Activated T-cell treated with anti-CD3 and anti-CD28 coated beads for 24 hours (primary cell): ENCODE measurements around the gene MOB3C.
"Not testable (repeated sequence)": the region's sequence is repeated elsewhere in the genome, so short reads cannot be mapped to it uniquely, and the experiment has no call there.

ENCODE experiments used
- DNase-seq: peaks from one replicate; pipeline ENCODE4 v3.0.0-alpha.2; 2020; ENCODE audit warnings: low read depth

The MOB3C gene

DNA sequence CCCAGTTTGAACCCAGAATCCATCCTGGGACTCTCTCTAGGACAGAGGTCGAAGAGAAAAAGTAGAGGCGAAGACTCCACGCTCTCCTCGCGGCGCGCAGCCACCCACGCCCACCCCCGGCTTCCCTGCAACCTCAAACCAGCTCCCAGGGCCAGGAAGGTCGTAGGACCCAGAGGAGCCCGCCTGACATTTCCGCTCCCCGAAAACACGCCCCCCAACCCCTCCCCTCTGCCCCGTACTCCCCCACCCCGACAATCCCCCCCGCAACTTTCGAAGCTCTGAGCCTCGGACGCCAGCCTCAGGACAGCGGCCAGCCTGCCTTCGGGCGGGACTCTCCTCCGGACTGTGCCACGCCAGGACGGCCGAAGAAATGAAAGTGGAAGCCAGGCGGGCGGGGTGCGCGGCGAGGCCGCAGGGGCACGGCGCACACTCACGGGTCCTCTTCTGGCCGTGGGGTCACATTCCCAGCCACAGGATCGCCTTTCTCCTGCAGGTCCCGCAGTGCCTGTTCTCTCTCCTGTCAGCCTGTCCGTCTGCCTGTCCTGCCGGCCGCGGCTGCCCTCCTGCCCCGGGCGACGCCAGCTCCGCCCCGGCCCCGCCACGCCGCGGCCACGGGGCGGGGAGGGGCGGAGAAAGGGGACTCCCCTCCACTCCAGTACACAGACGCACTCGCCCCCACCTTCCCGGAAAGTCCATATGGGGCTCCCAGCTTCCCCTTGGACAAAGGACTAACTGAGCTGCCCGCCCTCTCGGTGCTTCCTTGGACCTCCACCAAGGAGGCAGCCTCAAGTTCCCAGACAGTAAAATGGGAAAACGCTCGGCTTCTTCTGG, at the start of gene MOB3C:
Gene MOB3C (minus strand): TSS at position 535 of the 831 bp plus-strand sequence. CDS start 3,490 bp downstream, outside the sequence.
- DNase-seq: peak; percentile 46

DNA sequence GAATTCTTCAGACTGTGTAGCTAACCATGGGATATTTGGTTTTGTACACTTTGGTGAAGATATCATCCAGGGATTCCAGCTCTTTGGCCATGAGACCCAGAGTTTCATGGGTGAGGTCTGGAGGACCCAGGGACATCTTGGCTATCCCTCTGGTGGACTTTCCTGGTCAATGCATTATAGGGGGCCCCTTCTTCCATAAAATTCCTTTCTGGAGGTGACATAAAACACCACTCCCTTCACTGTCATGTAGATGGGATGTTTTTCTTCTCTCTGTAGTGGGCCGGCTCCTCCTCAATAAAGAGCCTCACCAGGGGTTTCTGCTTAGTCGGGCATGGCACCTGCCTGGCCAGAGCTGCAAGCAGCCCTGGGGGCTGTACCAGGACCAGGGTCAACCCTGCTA, 49.4 kb upstream of the MOB3C start:
- DNase-seq: no peak

DNA sequence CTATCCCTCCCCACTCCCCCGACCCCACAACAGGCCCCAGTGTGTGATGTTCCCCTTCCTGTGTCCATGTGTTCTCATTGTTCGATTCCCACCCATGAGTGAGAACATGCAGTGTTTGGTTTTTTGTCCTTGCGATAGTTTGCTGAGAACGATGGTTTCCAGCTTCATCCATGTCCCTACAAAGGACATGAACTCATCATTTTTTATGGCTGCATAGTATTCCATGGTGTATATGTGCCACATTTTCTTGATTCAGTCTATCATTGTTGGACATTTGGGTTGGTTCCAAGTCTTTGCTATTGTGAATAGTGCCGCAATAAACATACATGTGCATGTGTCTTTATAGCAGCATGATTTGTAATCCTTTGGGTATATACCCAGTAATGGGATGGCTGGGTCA, 46.3 kb upstream of the MOB3C start:
- not testable (repeated sequence) for DNase-seq

DNA sequence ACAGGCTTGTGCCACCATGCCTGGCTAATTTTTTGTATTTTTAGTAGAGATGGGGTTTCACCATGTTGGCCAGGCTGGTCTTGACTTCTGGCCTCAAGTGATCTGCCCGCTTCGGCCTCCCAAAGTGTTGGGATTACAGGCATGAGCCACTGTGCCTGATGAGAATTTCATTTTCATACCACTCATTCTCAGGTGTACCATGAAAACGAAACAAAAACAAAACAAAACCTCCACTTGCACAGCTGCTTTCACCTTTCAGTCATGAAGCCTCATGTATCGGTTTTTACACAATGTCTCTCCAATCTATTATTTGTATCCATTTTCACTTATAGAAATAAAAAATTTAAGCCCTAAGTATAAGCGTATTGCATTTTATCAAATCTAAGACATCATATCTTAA, 43.5 kb upstream of the MOB3C start:
- DNase-seq: not testable (repeated sequence)

DNA sequence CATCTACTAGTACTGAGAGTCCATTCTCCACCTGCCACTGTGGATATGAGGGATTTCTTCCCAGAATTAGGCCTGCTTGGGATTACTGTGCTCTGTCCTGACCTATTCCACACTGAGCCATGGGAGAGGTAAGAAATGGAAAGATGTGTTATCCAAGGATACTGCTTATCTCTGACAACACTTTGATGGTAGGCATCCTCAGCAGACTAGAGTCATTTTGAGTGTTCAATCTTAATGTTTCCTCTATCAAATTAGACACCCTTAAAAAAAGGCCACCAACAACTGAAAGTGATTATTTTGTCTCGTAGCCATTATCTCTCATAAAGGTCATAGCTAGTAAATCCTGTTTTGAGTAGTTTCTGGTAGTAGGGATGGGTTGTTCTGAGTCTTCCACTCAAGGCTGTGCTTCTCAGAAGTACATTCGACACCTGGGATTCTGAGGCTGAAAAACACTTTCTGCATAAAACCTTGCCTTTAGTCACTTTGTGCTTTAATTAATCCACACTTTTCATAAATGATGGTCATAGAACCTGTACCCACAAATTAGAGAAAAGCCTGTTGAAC, 42.8 kb upstream of the MOB3C start:
- no peak for DNase-seq

DNA sequence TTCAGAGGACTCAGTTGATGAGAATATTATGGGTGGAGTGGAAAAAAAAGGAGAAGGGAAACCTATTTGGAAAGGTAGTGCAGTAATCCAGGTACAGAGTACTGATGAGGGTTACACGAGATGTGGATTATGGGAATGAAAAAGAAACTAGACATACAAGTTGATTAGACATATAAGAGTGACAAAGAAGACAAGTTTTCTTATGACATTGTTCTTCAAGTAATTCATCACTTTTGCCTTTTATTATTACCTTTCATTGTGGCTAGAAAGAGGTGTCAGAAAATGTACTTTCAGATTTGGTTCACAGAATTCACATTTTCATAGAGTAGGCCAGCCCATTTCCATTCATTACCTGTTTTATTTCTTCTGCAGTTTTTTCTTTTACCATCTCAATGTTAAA, 41.2 kb upstream of the MOB3C start:
- DNase-seq: no peak

DNA sequence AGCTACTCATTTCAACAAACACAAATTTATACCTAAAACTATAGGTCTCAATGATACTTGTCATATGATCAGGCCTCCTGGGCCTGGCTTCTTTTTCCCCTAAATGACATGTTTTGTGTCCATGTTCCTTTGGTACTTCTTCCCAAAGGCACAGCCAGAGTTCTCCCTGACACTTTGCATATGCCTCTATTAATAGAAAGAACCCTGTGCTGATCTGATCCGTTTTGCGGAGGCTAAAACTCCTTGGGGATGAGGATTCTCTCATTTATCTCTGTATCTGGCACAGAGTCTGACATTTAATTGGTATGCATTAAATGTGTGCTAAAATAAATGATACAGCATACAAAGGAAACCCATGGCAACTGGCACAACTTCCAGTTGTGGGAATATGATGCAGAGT, 40.0 kb upstream of the MOB3C start:
- DNase-seq: no peak

DNA sequence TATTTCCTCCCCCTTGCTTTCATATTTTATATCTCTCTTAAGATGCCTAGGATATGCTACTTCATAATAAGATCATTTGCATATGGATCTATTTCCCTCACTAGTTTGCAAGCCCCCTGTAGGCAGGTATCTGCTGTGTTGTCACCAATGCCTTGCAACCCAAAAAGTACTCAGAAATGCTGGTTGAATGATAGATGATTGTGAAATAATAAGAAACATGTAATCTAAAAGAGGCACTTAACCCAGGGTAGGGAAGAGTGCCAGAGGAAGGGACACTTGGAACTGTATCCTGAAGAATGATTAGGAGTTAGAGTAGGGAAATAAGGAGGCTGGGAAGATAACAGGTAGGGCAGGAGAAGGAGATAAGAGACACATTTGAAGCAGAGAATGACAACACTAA, 39.2 kb upstream of the MOB3C start:
- no peak for DNase-seq

DNA sequence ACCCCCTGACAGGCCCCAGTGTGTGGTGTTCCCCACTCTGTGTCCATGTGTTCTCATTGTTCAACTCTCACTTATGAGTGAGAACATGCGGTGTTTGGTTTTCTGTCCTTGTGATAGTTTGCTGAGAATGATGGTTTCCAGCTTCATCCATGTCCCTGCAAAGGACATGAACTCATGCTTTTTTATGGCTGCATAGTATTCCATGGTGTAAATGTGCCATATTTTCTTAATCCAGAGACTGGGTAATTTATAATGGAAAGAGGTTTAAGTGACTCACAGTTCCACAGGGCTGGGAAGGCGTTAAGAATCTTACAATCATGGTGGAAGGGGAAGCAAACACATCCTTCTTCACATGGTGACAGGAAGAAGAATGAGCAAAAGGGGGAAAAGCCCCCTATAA, 38.1 kb upstream of the MOB3C start:
- not testable (repeated sequence) for DNase-seq

DNA sequence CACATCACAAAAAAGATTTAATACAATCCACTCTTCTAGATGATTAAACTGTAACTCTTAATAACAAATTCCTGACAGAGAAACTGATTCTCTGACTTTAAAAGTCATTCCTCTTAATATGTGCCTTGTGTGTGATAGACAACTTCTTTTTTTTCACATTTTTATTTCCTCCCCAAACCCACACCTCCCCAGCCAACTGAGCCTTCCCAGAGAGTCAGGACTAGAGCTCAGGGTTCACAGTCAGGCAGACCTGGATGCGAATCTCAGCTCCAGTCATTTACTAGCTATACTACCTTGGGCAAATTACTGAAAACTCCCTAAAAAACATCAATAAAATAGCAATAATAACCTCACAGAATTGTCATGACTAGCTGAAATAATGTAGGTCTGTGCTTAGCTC, 37.4 kb upstream of the MOB3C start:
- no peak for DNase-seq

DNA sequence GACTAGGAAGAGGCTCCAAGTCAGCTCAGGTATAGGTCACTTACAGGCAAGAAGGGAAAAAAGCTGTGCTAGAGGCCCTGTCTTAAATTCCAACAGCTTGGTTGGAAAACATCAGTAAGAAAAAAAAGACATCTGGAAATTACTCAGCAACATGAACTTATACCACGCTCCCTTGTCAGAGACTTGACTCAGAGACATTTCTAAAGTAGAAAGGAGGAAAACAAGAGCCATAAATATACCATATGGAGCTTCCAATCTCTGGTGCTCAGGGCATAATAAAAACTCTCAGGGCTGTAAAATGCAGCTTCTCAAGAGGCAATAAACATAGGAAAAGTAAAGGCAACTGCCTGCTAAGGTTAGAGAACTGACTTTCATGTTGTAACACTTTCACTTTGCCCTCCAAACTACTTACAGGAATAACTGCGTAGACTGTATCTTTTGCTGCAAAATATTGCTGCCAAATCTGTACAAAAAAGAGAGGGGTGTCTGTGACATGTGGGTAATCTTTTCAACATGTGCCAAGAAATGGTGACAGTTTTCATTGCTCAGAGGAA, 36.9 kb upstream of the MOB3C start:
- DNase-seq: no peak

DNA sequence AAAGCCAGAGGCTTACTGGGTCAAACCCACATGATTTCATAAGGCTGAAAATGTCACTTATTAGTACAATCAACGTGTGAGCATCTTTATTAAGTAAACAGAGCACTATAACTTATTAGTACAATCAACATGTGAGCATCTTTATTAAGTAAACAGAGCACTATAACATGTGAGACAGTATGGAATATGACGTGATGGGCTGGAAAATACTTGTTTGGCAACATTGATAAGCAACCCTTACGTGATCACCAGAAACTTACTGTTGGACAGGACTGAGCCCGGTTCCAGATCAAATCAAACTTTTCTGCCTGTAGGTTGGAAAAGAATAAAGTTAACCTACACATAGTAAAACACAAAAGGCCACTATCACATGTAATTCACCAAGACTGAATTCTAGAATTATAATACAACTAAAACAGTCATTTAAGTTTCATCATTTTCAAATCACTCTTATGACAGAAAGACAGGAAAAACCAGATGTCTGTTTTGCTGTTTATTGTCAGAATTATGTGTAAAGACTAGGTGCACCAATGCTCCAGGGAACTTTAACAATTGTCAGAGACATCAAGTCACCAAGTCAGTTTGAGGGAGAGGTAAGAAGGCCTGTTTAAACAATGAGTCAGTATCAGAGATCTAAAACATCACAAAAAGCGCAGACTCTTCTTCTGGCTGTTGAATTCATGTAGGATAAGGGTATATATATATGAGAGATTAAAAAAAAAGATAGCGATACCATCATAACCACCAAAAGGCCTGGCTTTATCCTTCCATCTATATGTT, 35.9 kb upstream of the MOB3C start:
- DNase-seq: no peak

DNA sequence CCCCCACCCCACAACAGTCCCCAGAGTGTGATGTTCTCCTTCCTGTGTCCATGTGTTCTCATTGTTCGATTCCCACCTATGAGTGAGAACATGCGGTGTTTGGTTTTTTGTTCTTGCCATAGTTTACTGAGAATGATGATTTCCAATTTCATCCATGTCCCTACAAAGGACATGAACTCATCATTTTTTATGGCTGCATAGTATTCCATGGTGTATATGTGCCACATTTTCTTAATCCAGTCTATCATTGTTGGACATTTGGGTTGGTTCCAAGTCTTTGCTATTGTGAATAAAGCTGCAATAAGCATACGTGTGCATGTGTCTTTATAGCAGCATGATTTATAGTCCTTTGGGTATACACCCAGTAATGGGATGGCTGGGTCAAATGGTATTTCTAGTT, 34.5 kb upstream of the MOB3C start:
- not testable (repeated sequence) for DNase-seq

DNA sequence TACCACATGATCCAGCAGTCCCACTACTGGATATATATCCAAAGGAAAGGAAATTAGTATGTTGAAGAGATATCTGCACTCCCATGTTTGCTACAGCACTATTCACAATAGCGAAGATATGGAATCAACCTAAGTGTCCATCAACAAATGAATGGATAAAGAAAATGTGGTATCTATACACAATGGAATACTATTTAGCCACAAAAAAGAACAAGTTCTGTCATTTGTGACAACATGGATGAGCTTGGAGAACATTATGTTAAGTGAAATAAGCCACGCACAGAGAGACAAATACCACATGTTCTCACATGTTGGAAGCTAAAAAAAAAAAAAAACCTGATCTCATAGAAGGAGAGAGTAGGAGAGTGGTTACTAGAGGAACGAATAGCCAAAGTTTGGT, 33.9 kb upstream of the MOB3C start:
- no peak for DNase-seq

DNA sequence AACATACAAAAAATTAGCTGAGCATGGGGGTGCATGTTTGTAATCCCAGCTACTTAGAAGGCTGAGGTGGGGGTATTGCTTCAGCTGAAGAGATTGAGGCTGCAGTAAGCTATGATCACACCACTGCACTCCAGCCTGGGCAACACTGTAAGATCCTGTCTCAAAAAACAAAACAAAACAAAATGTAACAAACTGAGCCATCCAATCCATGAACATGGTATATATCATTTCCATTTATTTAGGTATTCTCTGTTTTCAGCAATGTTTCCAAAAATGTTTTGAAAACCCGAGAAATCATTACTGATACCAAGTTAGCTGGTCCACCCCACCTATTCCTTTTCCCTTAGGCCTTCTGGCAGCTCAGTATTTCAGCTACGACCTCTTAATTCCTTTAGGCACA, 33.2 kb upstream of the MOB3C start:
- no peak for DNase-seq

DNA sequence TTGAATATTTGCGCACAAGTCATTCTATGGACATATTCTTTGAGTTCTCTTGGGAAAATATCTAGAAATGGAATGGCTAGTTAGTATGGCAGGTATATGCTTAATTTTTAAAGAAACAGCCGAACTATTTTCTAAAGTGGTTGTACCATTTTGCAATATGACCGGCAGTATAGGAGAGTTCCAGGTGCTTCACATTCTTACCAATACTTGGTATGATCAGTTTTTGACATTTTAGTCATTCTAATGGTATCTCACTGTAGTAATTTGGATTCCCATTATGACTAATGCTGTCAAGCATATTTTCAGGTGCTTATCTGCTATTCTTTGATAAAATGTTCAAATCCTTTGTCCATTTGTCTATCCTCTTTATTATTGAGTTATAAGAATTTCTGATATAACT, 31.0 kb upstream of the MOB3C start:
- no peak for DNase-seq

DNA sequence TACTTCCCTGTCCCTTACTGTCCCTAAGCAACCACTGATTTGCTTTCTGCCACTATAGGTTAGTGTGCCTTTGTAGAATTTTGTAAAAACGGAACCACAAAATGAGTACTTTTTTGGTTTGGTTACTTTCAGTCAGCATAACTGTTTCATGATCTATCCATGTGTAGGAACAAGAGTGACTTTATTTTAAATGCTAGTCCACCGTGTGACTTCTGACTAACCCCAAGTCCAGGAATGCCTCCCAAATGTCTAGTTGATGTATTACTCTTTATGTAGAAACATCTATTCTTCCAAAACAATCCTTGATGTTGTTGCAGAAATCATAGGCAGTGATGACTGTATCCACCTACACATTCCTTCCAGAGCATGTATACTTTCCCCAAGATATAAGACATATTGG, 30.2 kb upstream of the MOB3C start:
- no peak for DNase-seq

DNA sequence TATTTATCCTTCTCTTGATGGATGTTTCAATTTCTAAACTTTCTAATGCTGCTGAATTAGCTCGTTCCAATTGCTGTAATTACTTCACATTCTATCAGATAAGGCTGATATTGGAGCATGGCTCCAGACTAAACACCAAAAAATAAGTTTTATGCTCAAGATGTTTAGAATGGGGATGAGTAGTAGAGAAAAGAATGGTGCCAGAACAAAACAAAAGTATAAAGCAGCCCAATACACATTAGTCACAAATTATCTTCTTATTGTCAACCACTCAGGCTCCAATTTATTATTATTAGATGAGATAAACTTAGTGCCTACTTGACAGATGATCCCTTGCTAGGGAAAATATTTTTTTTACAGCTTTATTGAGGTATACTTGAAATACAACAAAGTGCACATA, 29.7 kb upstream of the MOB3C start:
- DNase-seq: no peak

DNA sequence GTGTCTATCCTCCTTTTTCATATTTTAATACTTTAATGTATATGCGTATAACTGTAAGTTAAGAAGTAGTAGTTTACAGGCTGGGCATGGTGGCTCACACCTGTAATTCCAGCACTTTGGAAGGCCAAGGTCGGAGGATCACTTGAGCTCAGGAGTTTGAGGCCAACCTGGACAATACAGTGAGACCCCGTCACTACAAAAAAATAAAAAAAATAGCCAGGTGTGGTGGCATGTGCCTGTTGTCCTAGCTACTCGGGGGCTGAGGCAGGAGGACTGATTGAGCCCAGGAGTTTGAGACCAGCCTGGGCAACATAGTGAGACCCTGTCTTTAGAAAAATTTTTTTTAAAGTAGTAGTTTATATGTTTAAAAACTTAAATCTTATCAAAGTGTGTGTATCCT, 29.2 kb upstream of the MOB3C start:
- DNase-seq: no peak

DNA sequence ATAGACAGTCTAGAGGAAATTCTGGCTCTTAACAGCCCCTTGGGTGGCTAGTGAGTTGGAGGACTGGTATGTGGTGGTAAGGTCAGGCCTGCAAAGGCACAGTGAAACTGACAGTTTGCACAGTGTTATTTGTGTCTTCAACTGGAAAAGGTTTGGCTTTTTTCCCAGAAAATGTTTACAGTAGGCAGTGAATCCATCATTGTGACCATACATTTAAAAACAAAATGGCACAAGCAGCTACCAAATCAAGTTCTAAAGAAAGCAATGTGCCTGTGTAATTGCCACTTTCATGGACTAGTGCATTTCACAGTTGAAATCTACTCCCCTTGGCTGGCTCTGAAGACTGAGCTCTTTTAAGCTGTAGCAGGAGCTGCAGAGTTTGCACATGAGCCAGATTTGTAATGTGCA, 26.8 kb upstream of the MOB3C start:
- DNase-seq: no peak

DNA sequence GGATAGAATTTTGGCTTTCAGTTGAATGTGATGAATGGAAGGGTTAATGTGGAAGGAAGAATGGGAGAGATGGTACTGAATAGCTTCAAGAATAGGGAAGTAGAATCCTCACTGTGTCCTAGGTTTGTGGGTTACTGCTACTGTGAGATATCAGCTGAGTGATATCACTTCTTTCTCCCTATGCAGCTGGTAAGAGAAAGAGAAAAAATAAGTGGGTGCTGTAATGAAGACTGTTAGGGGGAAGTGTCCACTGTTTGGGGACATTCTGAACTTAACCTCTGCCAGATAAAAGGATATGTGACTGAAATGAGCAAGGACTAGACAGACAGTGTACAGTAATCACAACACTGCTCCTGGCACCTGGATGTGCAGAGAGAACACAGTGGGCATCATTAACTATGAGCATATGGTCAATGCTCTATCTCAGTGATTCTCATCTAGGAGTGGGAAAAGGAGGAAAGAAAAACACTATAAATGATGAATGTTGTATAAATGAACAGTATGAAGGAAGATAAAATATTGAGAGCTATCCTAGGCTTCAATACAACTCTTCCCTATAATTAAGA, 25.6 kb upstream of the MOB3C start:
- DNase-seq: no peak

DNA sequence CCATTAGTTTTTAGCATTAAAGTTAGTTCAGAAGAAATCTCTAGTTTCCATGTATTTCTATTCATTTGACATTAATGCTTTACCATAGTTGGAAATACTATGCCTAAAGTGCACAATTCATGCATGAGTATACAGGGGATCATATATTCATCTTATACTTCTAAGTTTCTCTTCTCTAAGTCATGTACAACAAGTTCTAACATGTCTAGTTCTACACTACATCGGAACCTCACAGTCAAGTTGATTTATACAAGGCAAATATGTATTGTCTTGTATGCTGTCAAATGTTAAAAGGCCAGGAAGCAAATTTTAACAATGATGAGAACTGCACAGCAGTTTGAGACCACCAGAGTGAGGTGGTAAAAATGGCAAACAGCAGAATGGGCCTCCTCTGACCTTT, 22.9 kb upstream of the MOB3C start:
- no peak for DNase-seq

DNA sequence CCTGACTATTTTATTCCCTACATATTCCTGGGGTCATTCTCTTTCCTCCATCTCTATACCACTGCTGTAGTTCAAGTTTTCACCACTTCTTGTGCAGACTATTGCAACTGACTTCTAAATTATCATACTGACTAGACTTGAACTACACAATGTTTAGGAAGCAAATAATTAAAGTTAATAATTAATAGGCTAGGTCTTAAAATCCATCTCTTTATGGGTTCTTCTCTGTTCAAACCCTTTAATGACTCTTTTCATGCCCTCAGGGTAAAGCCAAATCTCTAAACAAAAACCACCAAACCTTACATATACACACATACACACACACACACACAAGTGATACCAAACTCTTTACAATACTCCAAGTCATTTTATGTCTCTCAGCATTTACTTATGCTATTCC, 22.3 kb upstream of the MOB3C start:
- no peak for DNase-seq
